Esophagus (tissue), 2 donors: ENCODE measurements around the gene GP1BB. TPM values are rescaled to one million over a fixed set of nuclear protein-coding genes. Genes with fewer than 3 reads are reported as not detected.

Experiments
- H3K27ac ChIP-seq, 2 donors: one replicate each; pipeline ENCODE4 v1.5.1; 2013; ENCODE audit warnings: low read depth in 2 of 2, mild to moderate bottlenecking in 2 of 2, inconsistent platforms in 1 of 2, low read length in 1 of 2, moderate library complexity in 1 of 2
- H3K27me3 ChIP-seq, 2 donors: one replicate each; pipeline ENCODE4 v1.6.1; 2013; ENCODE audit warnings: low read length in 2 of 2, control low read depth in 1 of 2, mild to moderate bottlenecking in 1 of 2; ENCODE audit not compliant: insufficient read depth in 2 of 2, control insufficient read depth in 1 of 2
- H3K36me3 ChIP-seq, 2 donors: one replicate each; pipeline ENCODE4 v1.6.1; 2013; ENCODE audit warnings: low read length in 1 of 2; ENCODE audit not compliant: control insufficient read depth in 2 of 2, insufficient read depth in 2 of 2
- H3K4me1 ChIP-seq, 2 donors: one replicate each; pipeline ENCODE4 v1.6.1; 2013; ENCODE audit warnings: low read length in 1 of 2; ENCODE audit not compliant: control insufficient read depth in 2 of 2, insufficient read depth in 2 of 2
- H3K4me3 ChIP-seq, 2 donors: one replicate each; pipeline ENCODE4 v1.5.1; 2013; ENCODE audit warnings: low read length in 2 of 2, mild to moderate bottlenecking in 2 of 2, low read depth in 1 of 2, moderate library complexity in 1 of 2
- H3K9me3 ChIP-seq, 2 donors: one replicate each; pipeline ENCODE4 v1.6.1; 2013; ENCODE audit warnings: mild to moderate bottlenecking in 2 of 2, low read depth in 1 of 2, low read length in 1 of 2, moderate library complexity in 1 of 2; ENCODE audit not compliant: control insufficient read depth in 2 of 2, insufficient read depth in 1 of 2
- WGBS, 2 donors: extraction: QIAGEN DNeasy Blood & Tissue Kit; methylation state at CpG; one replicate each; pipeline ENCODE4 v1.1.7; 2013; 5-methylcytosine and 5-hydroxymethylcytosine counted together
- polyA plus RNA-seq, 2 donors: library from polyadenylated mRNA; stranded (reverse); fragments of 200-250 nt; gene quantifications; one replicate each; pipeline ENCODE4 v1.2.3, GENCODE V29; 2013
- donor health status: healthy with polysubstance abuse.
- donor health status: Bipolar disorder and iron deficiency.

Gene GP1BB
- polyA plus RNA-seq, 2 donors: 7.6 to 9.0 TPM

GRCh38 chr22:19705181-19705934 lies 18.0 kb upstream of the GP1BB start:
- Histone ChIP-seq H3K4me3 (no peak overlapping the region), H3K4me1 (peaks cover 0 to 2% of the 10 kb centered on the region in 2 donors), H3K27ac (no peak overlapping the region), H3K9me3 (no peaks in the 10 kb centered on the region), H3K36me3 (no peaks in the 10 kb centered on the region), H3K27me3 (no peaks in the 10 kb centered on the region)
- 77 to 78% methylated on average over 14 of the region's 14 CpGs for WGBS, 2 donors

- Histone ChIP-seq H3K36me3 (no peaks in the 10 kb centered on the region), H3K4me1 (peaks cover 0 to 2% of the 10 kb centered on the region in 2 donors), H3K27ac (no peak overlapping the region), H3K4me3 (no peak overlapping the region), H3K27me3 (no peaks in the 10 kb centered on the region), H3K9me3 (no peaks in the 10 kb centered on the region)
- 87 to 88% methylated on average over 7 of the region's 7 CpGs for WGBS, 2 donors
Measured at GRCh38 chr22:19706661-19707151, 16.6 kb upstream of the GP1BB start.

- H3K9me3 ChIP-seq: no peaks in the 10 kb centered on the region
- H3K36me3 ChIP-seq: no peaks in the 10 kb centered on the region
- 85 to 86% methylated on average over 24 of the region's 24 CpGs for WGBS, 2 donors
- no peaks in the 10 kb centered on the region for H3K27me3 ChIP-seq
- H3K4me3 ChIP-seq: no peak overlapping the region
- no peak overlapping the region for H3K27ac ChIP-seq
- peaks cover 0 to 2% of the 10 kb centered on the region in 2 donors for H3K4me1 ChIP-seq
Measured at GRCh38 chr22:19707347-19708290, 15.7 kb upstream of the GP1BB start.

- no peak overlapping the region for H3K27ac ChIP-seq
- WGBS, 2 donors: 68 to 70% methylated on average over 20 of the region's 20 CpGs
- H3K9me3 ChIP-seq: no peaks in the 10 kb centered on the region
- H3K4me3 ChIP-seq: no peak overlapping the region
- H3K27me3 ChIP-seq: no peaks in the 10 kb centered on the region
- H3K4me1 ChIP-seq: peaks cover 0 to 2% of the 10 kb centered on the region in 2 donors
- no peaks in the 10 kb centered on the region for H3K36me3 ChIP-seq
Measured at GRCh38 chr22:19708321-19709011, 14.9 kb upstream of the GP1BB start.

- Histone ChIP-seq H3K9me3 (no peaks in the 10 kb centered on the region), H3K27ac (no peak overlapping the region), H3K27me3 (no peaks in the 10 kb centered on the region), H3K36me3 (no peaks in the 10 kb centered on the region), H3K4me1 (peaks cover 0 to 2% of the 10 kb centered on the region in 2 donors), H3K4me3 (no peak overlapping the region)
- WGBS, 2 donors: 69 to 74% methylated on average over 19 of the region's 19 CpGs
Measured at GRCh38 chr22:19709063-19709769, 14.1 kb upstream of the GP1BB start.

GRCh38 chr22:19710020-19710768 lies 13.1 kb upstream of the GP1BB start:
- Histone ChIP-seq H3K36me3 (no peaks in the 10 kb centered on the region), H3K27me3 (no peaks in the 10 kb centered on the region), H3K4me3 (no peak overlapping the region), H3K9me3 (no peaks in the 10 kb centered on the region), H3K4me1 (peaks cover 0 to 6% of the 10 kb centered on the region in 2 donors), H3K27ac (no peak overlapping the region)
- WGBS, 2 donors: 86 to 87% methylated on average over 19 of the region's 19 CpGs

- no peak overlapping the region for H3K27ac ChIP-seq
- no peaks in the 10 kb centered on the region for H3K36me3 ChIP-seq
- 82 to 92% methylated on average over 6 of the region's 6 CpGs for WGBS, 2 donors
- no peaks in the 10 kb centered on the region for H3K9me3 ChIP-seq
- no peak overlapping the region for H3K4me3 ChIP-seq
- peaks cover 0 to 7% of the 10 kb centered on the region in 2 donors for H3K4me1 ChIP-seq
- H3K27me3 ChIP-seq: no peaks in the 10 kb centered on the region
Measured at GRCh38 chr22:19710769-19711106, 12.6 kb upstream of the GP1BB start.

GRCh38 chr22:19713245-19713644 lies 10.1 kb upstream of the GP1BB start:
- Histone ChIP-seq H3K27ac (no peak overlapping the region), H3K9me3 (no peaks in the 10 kb centered on the region), H3K36me3 (no peaks in the 10 kb centered on the region), H3K4me3 (no peak overlapping the region), H3K27me3 (no peaks in the 10 kb centered on the region), H3K4me1 (peaks cover 3 to 12% of the 10 kb centered on the region in 2 donors)
- WGBS, 2 donors: 89 to 91% methylated on average over 13 of the region's 13 CpGs
